Non-pigmented ciliary epithelial cell (primary cell): ENCODE measurements around the gene SYCE1L.
A peak's percentile ranks its signal among the peaks of the same experiment; 100 is the strongest.
"Not testable (repeated sequence)": the region's sequence is repeated elsewhere in the genome, so short reads cannot be mapped to it uniquely, and the experiment has no call there.

Source experiments
- DNase-seq: peaks from one replicate; pipeline ENCODE4 v3.0.0-alpha.2; 2010; ENCODE audit warnings: low read depth

SYCE1L gene, protein sequence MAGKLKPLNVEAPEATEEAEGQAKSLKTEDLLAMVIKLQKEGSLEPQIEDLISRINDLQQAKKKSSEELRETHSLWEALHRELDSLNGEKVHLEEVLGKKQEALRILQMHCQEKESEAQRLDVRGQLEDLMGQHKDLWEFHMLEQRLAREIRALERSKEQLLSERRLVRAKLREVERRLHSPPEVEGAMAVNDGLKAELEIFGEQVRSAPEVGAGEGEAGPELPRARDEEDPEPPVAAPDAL

DNA sequence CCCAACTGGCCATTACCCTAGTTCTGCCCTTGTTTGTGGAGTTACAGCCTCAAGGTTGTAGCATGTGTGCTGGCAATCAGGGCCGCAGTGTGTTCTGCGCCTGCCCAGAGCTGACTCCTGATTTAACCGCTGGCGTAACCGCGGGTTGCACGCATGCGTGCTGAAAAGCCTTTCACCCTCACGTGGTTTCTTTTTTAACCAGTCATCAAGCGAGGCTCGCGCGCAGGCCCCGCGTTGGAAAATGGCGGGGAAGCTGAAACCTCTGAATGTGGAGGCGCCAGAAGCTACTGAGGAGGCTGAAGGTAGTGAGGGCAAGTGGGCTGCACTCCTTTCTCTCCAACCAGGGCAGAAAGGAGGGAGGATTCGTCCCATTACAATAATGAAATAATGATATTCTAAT lies at the start of gene SYCE1L:
Gene SYCE1L (plus strand): TSS at position 198 of the 400 bp plus-strand sequence. CDS start 44 bp downstream, at position 242.
- DNase-seq, result no peak

DNA sequence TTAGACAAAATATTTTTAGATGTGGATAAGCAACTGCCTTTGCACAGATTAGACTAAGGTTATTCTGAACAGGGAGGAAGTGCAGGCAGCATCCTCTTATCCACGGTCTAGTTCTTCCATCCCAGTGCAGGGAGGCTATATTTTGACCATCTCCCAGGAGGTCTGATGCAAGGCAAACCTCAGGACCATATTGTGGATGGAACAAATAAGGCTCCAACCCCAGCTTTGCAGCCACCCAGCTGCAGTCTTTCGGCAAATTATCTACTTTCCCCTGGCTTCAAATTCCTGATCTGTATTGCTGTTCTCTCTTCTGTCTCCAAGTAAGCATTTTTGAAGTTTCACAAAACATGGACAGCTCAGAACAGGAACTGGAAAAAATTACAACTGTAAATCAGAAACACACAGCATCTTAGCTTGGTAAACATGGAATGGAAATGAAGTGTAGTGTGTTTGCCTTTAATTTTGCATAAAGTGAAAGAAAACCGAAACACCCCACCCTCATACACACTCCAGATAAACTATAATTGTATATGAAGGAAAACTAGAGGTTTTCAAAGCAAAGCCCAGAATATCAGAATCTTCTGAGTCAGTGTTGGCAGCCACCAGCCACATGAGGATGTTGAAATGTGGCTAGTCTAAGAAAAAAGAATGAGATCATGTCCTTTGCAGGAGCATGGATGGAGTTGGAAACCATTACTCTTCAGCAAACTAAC lies 41.7 kb upstream of the SYCE1L start:
- no peak for DNase-seq

DNA sequence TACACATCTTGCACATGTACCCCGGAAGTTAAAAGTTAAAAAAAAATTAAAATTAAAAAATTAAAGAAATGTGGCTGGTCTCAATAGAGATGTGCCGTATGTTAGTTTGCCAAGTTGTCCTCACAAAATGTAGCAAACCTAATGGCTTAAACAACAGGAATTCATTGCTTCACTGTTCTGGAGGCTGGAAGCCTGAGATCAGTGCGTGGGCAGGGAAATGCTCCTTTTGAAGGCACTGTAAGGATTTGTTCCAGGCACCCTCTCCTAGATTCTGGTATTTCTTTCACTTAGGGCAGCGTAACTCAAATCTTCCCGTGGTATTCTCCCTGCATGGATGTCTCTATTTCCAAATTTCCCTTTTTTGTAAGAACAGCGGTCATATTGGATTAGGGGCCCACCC lies 40.9 kb upstream of the SYCE1L start:
- no peak for DNase-seq

DNA sequence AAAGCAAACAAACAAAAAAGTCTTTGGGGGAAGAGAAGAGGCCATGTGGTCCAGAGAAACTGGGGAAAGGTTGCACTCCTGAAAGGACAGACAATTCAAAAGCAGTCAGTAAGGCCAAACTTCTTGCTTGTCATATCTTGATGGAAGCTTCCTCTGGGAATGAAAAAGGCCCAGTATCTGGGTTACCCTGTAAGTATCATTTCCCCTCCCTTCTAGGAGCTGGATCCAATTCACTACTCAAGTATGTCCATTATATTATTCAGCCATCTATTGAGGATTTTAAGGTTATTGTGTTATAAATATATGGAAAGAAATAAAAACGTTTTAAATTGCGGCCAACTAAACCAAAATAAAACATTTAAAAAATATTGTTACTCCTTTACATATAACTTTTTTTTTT lies 34.2 kb upstream of the SYCE1L start:
- no peak for DNase-seq

DNA sequence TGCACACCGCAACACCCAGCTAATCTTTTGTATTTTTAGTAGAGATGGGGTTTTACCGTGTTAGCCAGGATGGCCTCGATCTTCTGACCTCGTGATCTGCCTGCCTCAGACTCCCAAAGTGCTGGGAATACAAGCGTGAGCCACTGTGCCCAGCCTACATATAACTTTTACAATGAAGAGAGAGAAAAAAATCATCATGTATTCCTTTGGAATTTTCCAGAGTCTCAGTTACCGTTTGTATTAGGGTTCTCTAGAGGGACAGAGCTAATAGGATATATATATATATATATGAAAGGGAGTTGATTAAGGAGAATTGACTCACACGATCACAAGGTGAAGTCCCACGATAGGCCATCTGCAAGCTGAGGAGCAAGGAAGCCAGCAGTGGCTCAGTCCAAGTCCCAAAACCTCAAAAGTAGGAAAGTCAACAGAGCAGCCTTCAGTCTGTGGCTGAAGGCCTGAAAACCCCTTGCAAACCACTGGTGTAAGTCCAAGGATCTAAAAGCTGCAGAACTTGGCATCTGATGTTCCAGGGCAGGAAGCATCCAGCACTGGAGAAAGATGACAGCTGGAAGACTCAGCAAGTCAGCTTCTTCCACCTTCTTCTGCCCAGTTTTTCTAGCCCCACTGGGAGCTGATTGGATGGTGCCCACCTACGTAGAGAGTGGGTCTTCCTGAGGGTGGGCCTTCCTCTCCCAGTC lies 33.5 kb upstream of the SYCE1L start:
- not testable (repeated sequence) for DNase-seq

DNA sequence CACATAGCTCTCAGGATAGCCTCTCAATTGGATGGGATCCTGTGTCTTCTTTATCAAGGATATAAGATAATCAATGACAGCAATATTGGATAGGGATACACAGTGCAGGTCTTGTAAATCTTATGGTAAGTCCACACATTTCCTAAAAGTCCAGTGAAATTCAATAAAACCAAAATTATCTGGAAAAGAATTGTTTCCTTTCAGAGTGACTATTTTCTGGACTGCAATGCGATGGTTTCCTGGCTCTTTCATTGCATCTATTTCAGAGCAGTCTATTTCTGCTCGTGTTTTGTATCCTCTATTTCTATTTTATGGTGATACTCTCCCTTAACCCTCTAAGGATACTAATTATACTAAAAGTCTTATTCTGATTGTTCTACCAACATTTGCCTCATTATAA lies 32.5 kb upstream of the SYCE1L start:
- DNase-seq, result no peak

DNA sequence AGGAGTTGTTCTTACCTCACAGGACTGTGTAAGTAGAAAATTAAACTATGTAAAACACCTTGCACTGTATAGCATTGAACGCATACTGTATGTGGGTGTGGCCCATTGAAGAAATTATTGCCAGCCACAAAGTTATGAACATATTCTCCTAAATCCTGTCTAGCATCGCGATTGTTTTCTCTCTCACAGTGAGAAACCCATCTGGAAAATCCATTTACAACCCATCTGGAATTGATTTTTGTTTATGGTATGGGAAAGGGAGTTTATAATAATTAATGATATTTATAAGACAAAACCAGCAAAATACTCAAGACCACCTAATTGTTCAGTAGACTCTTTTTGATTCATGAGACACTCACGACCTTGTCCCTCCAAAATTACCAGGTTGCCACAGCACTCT lies 30.3 kb upstream of the SYCE1L start:
- DNase-seq, result no peak

DNA sequence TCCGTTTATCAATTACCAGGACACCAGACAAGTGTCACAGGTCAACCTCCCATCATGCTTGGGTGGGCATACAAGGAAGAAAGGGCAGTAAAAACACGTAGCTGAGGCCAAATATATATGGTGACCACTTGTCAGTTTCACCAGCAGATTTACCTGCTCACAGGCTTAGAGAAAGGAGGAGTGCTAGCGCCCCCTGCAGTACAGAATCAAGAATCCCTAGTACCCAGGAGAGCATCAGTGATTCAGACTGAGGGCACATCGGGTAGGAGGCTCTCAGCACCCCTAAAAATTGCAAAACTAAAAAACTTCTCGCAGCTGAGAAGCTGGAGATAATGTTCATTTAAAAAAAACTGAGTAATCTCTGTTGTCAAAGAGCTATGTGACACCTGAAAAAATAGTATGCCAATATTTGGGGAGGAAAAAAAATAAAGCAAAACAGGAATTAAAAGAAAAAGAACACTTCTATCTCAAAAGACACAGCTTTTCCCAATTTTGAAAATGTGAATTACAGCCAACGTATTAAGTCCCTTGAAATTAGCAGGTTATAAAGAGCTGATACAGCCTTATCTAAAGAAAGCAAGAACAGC lies 29.5 kb upstream of the SYCE1L start:
- DNase-seq, result no peak

DNA sequence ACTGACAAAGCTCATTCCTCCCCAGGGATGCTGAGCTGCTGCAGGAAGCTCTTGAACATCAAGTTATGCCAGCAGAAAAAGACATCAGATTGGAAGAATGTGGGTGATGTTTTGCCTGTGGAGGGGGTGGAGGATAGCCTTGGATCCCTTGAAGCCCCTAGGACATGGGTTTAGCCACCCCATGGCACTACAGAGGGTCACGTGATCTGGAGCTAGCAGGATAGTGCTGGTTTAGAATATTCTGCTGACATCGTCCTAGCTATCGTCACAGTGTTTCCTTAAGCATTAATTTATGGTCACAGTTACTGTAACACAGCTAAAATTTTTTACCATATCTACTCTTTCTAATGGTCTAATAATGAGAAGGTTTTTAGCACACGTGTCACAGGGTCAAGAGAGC lies 28.4 kb upstream of the SYCE1L start:
- no peak for DNase-seq

DNA sequence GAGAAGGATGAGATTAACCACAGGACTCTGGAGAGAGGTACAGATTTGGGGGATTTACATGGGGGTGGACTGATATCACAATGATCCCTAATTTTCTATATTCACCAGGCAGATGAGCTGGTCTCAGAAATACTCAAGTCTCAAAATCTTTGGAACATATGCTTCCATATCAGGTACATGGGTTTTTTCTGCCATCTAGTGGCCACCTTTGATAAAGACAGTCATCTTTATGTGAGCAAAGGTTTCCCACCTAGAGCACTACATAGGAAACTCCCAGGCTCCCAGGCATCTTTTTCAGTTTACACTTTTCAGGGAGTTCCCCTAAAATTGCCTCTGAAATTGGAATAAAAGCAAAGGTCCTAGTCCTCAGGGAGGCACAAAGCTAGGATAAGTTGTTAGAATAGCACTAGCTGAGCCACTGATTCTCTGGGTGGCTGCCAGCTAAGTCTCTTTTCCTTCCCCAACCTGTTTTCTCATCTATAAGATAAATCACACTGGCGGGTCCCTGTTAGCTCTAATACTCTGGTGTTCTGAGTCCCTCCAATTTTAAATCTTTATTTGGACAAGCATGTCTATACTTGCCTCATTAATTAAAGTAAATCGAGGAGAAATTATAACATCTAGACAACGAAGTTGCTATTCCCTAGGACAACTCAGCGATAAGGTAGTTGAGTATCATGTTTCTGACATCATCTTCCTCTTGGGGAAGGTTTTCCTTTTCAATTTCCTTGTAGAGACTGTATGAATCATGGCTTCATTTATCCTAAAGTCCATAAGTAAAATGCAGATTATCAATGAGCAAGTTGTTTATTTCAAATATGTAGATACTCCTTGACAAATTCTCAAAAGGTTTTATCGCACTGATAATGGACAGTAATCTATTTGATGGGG lies 27.2 kb upstream of the SYCE1L start:
- DNase-seq, result no peak

DNA sequence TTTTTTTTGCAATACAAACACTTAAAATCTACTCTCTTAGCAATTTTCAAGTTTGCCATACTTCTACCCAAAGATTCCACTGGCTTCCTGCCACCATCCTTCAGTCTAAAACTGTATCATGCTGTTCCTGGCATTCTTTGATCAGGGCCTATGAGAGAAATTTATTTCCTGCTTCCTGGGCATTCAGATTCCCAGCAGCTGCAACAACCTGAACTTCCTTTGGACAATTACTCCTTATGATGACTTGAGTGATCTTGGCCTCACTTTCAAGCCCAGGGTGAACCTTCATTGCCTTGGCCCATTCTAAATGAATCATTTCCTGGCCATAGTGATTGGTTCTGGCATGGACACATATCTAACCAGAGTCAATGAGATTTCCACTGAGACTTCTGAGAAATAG lies 26.3 kb upstream of the SYCE1L start:
- DNase-seq, result no peak

DNA sequence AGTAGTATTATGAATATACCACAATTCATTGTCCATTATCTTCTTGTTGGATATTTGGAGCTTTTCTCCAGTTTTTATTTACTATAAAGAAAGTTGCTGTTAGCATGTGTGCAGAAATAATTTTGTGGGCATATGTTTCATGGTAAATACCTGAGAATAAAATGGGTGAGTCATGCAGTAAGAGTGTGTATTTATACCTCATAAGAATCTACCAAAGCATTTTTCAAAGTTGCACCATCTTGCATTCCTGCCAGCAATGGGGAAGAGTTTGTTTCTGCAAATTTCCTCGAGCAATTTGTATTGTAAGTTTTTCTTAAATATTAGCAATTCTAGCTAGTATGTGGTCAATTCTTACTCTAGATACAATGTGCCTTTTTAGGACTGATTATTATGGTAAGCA lies 16.1 kb upstream of the SYCE1L start:
- no peak for DNase-seq

DNA sequence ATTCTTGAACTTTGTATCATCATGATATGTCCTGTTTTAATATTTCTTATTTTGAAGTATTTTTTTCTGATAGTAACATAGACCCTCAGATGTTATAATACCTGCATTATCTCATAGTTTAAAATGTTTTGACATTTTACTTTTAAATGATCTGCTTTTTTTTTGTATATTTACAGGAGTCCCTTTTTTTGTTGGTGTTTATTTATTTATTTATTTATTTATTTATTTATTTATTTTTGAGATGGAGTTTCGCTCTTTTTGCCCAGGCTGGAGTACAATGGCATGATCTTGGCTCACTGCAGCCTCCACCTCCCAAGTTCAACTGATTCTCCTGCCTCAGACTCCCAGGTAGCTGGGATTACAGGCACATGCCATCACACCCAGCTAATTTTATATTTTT lies 12.9 kb upstream of the SYCE1L start:
- not testable (repeated sequence) for DNase-seq

DNA sequence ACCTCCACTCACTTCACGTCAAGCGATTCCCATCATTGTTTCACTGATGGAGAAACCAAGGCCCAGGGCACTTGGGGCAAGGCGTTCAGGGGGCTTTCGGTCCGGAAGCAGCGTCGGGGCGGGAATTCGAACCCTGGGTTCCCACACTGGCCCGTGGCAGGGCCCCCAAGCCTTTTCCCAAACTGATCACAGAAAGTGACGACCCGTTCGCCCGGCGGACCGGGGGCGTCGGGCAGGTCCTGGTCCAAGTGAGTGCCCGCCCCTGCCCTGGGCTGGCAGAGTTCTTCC lies 9.1 kb upstream of the SYCE1L start:
- no peak for DNase-seq

DNA sequence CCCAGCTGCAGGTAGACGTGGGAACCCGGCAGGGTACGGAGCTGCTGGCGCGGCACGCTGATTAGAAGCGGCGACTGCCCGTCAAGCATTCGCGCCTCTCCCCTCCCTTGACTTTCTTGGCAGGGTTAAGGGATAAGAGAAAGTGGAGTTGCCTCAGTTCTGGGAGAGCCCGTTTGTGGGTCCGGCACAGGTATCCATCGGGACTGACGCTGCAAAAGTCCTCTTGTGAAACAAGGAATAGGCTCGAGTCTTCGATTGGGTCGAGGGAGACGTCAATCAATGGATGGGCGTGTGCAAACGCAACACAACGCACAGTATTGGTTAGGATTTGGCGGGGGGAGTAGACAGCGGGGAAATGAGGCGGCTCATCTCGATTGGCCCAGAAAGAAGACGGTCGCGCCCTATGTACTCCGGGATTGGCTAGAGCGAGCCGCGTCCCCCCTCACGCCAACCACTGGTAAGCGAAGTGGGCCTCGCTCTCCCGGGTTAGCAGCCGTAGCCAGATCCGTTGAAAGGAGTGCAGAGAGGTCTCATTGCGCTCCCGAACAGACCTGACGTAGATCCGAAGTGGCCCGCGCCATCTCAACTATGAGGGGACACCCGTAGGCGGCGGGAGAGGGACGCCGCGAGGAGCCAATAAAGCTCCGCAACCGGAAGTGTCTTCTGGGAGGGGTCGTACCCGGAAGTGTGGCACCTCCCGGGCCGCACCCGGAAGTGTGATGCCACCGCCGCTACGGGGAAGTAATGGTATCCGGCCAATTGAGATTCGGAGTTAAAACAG lies 8.5 kb upstream of the SYCE1L start, which contains the start of gene MON1B:
Gene MON1B (plus strand): TSS at position 713 of the 781 bp plus-strand sequence. CDS start 296 bp downstream, outside the sequence.
- DNase-seq, result peak; percentile 96

DNA sequence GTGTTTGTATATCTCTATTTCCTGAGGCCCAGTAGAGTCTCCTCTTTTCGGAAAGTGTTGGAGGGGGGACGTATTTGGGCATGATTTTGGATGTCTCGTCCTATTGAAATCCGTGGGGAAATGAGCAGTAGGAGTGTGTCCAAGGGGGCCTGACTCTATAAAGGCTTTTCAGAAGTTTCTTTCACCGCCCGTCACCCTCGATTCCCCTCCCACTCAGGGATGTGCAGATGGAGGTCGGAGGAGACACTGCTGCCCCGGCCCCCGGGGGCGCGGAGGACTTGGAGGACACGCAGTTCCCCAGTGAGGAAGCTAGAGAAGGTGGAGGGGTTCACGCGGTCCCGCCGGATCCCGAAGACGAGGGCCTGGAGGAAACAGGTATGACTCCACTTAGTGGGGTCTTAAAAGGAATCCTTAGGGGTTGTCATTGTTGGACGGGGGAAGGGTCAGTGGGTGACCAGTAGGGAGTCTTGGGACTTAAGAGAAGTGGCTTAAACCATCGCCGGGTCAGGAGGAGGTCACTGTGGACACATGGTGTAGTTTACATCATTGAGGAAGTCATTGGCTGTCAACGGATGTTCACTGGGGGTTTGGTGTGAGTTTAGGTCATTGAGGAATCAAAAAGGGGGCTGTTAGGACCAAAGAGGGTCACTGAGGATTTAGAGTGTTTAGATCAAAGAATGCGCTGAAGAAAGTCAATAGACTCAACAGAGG lies 7.8 kb upstream of the SYCE1L start:
- DNase-seq, result no peak

DNA sequence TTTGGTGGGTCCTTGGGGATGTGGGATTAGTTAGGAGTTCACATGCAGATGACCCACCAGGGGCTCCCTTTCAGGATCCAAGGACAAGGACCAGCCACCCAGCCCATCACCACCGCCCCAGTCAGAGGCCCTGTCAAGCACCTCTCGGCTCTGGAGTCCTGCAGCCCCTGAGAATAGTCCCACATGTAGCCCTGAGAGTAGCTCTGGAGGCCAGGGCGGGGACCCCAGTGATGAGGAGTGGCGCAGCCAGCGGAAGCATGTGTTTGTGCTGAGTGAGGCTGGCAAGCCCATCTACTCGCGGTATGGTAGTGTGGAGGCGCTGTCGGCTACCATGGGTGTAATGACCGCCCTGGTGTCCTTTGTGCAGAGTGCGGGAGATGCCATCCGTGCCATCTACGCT lies 5.8 kb upstream of the SYCE1L start:
- no peak for DNase-seq

DNA sequence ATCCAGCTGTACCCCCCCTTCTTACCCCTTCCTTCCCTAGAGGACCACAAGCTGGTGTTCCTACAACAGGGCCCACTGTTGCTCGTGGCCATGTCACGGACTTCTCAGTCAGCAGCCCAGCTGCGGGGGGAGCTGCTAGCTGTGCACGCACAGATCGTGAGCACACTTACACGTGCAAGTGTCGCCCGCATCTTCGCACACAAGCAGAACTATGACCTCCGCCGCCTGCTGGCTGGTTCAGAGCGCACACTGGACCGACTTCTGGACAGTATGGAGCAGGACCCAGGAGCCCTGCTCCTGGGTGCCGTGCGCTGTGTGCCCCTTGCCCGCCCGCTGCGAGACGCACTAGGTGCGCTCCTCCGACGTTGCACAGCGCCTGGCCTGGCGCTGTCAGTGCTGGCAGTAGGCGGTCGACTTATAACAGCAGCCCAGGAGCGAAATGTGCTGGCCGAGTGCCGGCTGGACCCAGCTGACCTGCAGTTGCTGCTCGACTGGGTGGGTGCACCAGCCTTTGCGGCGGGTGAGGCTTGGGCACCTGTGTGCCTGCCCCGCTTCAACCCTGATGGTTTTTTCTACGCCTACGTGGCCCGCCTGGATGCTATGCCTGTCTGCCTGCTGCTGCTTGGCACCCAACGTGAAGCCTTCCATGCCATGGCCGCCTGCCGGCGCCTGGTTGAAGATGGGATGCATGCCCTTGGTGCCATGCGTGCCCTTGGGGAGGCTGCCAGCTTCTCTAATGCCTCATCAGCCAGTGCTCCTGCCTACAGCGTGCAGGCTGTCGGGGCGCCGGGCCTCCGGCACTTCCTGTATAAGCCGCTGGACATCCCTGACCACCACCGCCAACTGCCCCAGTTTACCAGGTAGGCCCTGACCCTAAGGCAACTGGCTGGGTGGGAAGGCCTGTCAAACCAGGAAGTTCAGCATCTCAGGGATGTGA lies 4.6 kb upstream of the SYCE1L start:
- DNase-seq, result no peak

DNA sequence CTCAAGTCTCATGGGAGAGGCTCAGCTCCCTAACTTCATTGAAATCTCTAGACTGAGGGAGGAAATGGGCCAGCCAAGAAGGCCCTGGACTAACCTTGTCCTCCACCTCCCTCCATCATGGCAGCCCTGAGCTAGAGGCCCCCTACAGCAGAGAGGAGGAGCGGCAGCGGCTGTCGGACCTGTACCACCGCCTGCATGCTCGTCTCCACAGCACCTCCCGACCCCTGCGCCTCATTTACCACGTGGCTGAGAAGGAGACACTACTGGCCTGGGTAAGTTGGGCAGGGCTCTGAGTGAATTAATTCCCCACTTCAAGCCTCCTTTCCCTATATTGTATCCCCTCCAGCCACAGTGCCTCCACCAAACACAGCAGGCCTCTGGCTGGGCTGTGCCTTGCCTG lies 3.8 kb upstream of the SYCE1L start:
- DNase-seq, result no peak
